GM12892 (cell line): ENCODE results near the gene PNPLA5.

Experiments
- POLR2A ChIP-seq: IDR thresholded peaks from 2 replicates; pipeline ENCODE4 v1.6.1; 2011; ENCODE audit warnings: low read depth, low read length, control low read depth
- TAF1 ChIP-seq: IDR thresholded peaks from 2 replicates; pipeline ENCODE4 v1.6.1; 2011; ENCODE audit warnings: low read depth, mild to moderate bottlenecking, control low read depth, low read length, borderline replicate concordance

DNA sequence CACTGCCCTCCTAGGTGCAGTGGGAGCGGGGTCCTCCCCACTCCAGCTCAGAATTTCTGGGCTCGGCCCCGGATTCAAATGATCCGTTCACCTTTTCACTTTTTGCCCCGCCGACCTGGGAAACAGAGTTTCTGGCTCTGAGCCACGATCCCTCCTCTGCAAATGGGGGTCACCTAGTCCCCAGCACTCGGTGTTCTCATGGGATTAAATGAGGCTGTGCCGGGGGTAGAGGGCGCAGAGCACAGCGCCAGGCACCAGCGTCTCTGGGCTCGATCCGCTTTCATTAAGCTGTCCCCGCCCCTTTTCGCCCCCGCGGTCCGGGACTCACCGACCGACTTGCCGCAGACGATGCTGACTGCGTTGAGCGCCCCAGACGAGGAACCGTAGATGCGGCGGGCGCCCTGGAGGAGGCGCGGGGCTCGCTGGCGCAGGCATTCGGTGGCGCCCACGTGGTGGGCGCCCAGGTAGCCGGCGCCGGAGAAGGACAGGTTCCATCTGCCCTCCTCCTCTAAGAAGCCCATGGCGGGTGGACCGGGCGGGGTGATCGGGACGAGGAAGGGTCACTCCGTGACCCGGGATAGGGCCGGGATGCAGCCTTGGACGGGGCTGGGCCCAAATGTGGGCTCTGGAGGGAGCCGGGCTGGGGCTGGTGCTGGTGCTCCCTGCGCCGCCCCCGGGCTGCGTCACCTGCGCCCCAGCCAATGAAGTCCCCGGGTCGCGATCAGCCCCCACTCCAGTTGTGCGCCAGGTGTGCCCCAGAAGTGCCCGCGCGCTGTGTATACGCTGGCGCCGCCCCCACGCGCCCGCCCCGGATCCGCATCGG lies at the start of gene PNPLA5:
- TF ChIP-seq POLR2A (no peak), TAF1 (no peak)
